ENCODE data around the gene MAGEF1.

The MAGEF1 gene

DNA sequence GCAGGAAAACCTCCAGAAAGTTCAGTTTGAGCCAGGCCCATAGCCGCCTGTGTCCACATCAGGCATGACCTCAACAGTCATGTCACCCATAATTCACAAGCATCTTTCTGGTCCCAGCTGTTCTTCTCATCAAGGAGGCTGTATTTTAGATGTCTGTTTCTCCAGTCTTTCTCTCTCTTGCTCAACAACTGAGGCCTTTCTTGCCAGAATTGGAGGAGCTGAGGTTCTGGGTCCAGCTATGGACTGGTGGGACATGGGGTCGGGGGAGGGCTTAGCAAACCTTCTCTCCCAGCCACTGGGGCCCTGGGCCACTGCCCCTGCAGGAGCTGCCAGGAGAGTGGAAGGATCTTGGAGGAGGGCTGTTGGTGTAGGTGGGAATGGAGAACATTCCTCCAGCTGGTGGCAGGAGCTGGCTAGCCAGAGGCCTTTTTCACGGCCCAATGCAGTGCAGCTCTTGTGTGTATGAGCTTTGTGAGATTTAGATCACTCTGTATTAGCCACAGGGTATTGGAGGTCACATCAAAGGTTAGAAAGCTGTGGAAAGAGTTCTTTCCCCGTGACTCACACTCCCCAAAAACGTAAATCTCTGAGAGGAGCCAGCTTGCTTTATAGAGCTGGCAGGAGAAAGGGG lies 23.5 kb downstream of the MAGEF1 start:
- DNase-seq: no peak

DNA sequence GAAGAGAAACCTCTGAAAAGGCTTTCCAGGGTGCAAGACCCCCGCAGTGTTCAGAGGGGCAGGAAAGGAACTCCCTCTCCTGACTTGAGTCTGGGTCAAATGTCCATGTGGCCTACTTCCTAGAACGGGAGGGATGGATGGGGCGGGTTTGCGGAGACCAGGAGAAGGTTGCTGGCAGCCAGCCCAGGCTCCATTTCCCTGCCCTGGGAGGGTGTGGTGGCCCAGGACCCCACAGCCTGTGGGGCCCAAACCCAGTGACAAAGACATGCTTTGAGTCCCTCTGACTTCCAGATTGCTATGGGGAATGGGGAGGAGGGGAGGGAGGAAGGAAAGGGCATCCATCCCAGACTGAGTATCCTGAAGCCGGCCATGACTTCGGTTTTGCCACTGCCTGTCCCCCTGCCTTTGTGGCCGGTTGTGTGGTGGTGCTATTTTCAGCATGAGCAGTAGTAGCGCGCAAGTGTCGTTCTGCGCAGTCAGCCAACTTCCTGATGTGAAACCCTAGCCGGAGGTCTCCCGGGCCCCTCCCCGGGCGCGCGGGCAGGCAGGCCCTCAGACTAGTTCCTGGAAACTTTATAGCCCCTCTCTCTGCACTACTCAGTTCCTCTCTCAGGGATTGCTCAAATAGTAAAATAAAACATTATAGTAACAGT lies 24.4 kb downstream of the MAGEF1 start:
- no peak for DNase-seq

DNA sequence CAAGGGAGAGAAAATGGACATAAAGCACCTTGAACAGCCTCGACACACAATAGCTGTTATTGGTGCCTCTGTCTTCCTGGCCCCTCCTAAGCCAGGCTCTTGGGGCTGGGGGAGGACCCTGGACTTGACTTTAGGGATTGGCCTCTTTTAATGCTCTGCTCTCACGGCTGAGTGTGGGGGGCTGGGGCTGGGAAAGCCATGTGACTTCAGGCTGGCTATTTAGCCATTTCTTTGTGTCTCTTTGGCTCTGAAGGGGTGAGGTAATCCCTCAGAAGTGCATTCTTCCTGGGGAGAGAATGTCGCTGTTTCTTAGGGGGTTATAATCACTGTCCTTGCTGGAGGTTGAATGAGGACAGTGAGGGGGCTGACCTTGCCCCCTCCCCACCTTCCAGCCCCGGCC lies 26.2 kb downstream of the MAGEF1 start:
- DNase-seq: no peak

DNA sequence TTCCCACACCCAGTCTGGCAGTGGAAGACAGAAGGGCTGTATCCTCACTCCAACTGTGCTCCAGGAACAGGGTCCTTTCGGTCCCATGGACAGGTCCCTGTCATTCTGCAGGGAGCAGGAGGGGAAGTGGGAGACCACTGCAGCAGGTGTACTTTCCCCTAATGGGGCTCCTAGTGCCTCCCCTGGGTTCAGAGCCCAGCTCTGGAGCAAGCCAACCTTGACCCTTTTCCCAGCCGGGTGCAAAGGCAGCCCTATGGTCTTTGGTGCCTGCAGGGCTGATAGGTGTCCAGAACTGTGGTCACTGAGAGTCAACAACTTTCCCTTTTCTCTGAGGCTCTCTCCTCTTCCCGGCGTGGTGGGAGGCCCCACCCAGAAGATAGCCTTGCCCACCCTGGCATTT lies 26.8 kb downstream of the MAGEF1 start:
- DNase-seq: no peak

DNA sequence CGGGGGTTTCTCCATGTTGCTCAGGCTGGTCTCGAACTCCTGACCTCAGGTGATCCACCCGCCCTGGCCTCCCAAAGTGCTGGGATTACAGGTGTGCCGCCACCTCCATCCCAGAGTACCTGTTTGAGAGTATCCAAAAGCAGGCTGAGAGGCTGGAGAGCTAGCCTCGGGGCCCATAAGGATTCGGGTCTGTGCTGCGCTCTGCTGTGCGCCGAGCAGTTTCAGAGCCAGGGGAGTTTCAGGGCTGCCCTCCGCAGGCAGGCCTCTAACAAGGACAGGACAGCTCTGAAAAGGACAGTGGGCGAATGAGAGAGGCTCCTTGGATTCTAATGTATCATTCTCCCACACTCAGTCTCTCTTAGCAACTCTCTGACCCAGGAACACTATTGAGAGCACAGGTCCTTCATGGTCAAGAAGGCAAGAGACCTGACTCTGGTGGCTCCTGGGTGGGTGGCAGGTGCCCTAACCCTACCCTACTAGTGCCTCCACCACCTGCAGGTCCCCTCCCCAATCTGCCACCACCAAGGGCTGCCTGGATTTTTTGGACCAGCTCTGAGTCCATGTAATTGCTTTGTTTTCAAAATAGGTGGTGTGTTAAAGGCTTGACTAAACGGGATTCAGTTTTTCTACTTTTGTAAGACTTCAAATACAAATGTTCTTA lies 27.8 kb downstream of the MAGEF1 start:
- no peak for DNase-seq

DNA sequence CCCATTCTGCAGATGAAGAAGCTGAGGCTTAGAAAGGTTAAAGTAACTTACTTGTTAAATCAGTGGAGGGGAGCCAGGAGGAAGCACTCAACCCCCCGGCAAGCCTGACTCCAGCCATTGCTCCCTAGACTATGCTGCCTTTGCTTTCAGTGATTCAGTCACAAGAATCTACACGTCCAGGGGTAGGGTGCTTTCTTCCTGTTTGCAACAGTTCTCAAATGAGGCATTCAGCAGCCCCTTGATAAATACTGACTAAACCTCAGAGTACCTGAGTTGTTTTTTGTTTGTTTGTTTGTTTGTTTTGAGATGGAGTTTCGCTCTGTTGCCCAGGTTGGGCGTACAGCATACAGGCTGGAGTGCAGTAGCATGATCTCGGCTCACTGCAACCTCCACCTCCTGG lies 28.6 kb downstream of the MAGEF1 start:
- DNase-seq: no peak

DNA sequence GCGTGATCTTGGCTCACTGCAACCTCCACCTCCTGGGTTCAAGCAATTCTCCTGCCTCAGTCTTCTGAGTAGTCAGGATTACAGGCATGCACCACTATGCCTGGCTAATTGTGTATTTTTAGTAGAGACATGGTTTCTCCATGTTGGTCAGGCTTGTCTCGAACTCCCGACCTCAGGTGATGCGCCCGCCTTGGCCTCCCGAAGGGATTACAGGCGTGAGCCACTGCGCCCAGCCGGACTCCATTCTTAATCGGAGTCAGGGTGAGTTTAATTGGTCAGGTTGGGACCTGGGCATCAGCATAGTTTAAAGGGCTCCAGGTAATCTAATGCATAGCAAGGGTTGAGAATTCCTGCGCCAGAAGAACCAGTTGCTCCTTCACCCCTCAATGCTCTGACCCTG lies 29.2 kb downstream of the MAGEF1 start:
- no peak for DNase-seq

DNA sequence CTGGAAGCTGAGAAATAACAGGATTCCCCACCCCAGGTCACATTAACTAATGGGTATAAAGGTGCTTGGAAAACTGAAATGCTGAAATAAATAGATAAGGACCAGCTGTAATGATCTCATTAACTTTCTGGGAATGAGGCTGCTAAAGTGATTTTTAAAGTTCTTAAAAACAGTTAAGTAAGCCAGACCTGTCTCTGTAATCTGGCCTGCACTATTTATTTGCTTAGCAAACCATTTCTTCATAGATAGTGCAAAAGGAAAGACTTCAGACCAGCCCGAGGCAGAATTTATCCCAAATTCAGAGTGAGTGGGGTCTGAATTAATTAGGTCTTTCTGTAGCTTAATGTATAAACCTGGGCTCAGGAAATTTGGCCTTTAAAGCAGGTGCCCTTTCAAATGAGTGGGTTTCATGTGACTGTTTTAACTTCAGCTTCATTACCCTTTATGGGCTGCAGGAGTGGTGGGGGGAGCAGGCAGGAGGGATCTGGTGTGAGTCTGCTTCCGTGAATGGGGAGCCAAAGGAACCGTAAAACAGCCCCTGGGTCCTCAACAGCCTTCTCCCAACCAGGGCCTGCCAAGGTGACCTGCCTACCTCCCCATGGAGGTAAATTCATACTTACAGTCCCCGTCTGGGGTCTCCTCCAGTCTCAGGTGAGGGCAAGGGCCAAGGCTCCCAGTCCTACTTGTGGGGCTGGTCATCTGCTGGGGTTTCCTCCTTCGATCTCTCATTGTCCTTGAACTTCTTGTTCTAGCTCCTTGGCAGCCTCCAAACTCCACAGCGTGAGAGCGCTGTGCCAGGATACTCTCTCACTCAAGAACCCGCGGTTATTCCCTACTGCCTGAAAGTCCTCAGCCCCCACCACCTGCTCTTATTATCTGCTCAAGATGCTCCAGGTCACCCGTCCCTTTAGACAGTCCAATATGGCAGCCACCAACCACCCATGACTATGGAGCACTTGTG lies 31.2 kb downstream of the MAGEF1 start:
- DNase-seq: no peak

DNA sequence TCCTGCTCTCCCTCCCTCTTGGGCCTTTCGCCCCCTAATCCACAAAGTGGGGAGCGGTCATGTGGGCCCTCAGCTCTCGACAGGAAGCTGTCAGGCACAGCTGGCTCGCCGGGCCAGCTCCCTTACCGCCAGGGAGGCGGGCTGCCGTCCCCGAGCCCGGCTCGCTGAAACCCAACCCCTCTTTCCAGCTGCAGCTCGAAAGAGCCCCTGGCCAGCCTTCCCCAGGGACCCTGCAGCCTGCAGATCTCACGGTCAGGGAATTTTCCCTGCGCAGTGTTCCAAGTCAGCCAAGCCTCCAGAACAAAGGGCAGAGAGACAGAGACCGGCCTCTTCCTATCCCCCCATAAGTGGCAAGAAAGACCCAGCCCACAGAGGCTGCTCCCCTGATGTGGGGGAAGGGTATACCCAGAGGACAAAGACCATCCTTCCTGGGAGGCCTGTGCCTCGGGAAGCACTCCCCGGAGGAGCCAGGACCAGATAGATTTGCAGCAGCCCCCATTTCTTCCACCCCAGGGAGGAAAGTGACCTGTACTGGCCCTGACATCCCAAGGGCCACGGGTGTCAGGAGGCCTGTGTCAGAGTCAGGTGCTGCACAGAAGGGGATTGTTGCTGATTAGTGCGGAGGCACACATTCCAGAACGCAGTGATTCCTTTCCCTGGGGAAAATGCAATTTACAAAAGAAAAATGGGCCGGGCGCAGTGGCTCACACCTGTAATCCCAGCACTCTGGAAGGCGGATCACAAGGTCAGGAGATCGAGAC lies 32.6 kb downstream of the MAGEF1 start:
- no peak for DNase-seq

DNA sequence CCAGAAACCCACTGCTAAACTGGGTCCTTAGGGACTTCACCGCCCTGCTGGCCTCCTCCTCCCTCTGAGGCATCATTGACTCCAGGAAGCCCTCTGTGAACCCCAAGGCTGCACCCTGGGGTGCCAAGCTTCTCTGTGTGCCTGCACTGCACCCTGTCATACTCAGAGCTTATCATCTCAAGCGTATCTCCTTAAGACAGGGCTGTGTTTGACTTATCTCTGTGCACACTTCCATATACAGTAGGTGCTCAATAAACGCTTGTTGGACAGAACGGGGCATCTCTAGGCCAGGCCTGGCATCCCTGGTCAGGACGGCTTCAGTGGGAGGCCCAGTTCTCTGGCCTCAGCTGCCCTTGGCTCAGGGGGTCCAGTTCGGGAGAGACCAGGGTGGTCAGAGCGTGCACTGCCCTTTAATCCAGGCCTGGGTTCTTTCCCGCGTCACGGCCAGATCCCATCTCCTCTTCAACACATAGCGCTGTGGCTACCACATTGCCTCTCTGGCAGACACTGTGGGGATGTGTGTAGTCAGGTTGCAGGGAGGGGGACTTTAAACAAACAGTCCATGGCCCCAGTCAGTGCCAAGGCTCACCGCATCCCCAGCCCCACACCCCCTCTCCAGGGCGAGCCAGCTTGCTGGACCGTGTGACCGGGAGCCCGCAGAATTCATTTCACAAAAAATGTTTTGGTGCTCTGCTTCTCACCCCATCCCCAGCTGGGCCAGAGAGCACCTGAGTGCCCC lies 33.4 kb downstream of the MAGEF1 start:
- DNase-seq: no peak

DNA sequence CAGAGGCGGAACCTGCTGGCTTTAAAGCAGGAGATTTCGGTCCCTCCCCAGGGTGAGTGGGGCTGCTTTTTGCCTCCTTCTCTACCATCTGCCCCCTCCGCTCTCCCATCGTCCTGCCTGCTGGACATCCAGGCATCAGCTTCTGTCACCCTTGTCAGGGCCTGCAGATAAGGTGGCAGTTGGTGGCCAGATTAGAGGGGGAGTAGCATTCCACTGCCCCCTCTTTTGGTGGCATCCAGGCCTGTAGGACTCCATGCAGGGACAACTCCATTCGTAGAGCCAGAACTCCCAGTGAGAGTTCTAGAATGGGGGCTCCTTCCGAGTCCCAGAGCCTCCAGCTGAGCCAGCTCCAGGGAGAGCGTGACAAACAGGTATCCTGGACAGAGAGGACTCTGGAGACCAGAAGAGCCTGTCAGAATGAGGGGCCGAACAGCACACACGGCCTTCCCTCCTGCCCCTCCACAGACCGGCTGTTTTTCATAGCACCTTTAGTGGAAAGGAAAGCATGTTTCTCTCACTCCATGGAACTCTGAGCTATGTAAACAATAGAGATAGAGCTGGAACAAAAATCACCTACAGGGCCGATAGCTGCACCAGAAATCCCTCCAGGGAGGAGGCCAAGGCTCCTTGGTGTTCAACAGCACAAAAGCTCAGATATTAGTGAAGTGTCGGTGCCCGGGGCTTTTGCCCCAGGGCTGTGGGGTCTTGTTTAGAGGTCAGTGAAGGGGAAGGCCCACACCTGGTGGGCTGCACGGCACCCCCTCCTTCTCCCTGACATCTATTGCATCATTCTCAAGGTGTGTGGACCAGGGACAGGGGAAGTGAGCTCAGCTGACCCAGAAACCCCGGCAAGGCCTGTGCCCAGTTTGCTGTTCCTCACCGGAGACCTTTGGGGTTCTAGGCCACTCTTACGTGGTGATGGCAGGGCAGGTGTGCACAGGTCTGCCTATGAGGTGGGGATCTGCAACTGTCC lies 34.2 kb downstream of the MAGEF1 start:
- DNase-seq: no peak

DNA sequence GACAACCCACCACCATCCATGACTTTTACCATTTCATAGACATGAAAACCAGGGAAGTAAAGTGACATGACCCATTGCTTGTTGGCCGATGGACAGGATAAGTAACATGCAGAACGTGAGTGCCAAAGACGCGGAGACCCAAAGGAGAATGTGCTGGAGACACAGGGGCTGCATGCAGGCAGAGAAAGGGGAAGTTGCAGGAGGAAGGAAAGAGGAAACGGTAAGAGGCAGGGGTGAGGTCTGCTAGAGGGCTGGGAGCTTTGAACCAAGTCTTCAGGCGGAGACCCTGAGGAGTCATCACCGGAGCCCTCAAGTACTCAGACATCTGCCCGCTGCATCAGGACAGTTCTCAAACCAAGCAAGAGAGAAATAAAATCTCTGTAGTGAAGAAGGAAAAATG lies 34.9 kb downstream of the MAGEF1 start:
- DNase-seq: no peak

DNA sequence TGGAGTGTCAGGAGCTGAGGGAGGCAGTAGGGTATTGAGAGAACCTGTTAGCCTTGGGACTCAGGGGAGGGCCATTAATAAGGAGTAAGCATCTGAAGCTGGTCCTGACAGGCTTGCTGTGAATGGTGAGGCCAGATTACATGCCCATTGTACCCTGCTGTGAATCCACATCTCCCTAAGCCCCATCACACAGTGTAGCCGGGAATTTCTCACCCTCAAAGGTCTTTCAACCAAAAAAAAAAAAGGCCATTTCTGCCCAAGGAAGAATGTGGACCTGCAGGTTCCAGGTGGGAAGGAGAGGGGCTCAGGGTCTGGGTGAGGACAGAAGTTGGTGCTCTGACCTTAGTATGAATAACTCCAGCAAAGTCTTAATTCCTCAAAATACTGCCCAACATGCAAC lies 37.2 kb downstream of the MAGEF1 start:
- no peak for DNase-seq

DNA sequence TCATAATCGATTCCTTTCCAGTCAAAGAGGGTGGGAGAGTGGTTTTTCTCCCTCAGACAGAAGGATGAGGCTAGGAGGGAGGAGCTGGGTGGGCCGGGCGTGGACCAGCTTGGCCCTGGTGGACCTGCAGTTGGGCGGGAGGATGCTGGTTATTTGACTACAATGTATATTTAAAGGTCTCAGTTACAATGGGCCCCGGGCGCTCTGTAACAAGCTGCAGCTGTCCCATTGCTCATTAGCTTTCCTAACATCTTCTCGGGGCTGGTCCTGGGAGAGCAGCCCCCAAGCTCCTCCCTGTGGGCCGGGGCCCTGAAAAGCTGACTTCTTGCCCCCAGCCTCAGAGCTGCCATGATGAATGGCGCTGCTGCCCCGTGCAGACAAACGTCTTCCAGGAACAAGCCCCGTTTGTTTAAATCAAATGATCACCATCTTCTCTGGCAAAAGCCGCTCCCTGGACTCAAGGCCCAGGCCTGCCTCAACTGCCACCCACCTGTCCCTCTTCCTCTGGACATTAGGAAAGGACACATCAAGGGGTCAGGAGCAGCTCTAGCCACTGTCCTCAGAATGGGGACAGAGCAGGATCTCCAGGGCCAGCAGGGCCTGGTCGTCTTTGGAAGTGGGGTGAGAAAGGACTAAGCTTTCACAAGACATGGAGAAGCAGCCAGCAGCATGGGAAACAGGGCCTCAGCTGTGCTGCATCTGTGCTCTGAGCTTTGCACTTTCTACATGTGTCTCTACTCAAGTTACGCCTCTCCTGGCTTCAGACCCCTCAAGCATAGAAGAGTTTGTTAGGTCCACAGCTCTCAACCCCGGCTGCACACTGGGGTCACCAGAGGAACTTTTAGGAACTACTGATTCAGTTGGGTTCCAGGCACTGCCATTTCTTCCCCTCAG lies 38.6 kb downstream of the MAGEF1 start:
- no peak for DNase-seq

DNA sequence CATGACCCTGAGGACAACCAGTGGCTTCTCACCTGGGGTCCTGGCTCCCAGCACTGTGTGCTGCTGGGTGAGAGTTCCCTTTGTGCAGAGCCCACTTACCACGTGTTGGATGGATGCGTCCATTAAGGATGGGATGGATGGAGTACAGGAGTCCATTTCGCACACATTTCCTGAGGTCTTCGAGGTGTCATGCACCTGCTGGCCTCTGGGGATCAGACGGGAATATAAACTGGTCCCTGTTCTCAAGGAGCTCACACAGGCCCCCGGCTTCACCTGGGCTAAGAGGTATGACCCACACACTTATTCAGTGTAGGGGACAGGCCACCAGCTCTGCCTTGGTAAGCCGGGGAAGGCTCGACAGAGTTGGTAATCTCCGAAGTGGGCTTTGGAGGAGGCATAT lies 39.5 kb downstream of the MAGEF1 start:
- no peak for DNase-seq

DNA sequence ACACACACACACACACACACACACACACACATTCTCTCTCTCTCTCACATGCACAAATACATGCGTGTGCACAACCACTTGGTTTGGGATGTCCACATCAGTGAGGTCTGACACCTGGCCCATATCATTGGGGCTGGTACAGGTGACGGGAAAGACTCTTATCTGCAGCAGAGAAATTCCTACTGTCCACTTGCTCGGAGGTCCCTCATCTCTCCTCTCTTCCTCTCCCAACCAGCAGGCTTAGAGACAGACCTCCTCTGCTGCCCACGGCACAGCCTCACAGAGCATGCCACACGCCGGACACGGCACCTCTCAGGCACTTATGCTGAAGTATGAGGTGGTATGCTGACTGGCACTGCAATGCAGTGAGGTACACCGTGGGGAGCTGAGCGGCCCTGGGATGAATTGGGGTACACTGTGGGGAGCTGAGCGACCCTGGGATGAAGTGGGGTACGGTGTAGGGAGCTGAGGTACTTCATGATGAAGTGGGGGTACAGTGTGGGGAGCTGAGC lies 41.7 kb downstream of the MAGEF1 start:
- no peak for DNase-seq

DNA sequence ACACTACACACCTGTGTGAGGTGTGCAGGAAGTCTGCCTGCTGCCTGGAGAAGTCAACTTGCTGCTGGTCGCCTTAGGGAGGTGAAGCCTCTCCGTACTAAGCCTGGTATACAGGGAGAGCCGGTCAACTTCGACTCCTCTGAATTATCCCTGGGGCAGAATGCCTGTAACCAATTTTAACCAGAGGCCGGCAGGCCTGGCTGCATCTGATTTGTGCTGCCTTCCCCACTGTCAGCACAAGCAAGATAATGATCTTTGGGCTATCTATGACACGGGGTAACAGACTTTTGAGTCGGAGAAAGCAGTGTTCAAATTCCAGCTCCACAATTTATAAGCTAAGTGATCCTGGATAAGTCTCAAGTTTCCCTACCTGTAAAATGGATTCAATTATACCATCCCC lies 42.3 kb downstream of the MAGEF1 start:
- no peak for DNase-seq

DNA sequence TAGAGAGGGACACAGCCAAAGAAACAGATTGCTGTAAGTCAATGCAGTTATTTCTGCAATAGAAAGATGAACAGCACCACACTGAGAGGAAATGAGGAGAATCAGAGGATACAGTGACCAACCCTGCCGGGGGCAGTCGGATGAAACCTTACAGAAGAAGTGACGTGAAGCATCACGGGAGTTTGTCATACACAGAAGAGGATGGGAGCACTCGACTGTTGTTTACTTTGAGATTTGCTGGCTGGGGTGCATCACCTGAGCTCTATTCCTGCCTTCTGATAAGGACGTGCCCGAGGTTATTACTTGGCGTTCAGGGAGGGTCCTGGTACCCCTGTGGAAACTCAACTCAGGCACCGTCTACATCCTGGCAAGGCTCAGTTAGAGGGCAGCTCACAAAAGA lies 45.4 kb downstream of the MAGEF1 start:
- DNase-seq: no peak

DNA sequence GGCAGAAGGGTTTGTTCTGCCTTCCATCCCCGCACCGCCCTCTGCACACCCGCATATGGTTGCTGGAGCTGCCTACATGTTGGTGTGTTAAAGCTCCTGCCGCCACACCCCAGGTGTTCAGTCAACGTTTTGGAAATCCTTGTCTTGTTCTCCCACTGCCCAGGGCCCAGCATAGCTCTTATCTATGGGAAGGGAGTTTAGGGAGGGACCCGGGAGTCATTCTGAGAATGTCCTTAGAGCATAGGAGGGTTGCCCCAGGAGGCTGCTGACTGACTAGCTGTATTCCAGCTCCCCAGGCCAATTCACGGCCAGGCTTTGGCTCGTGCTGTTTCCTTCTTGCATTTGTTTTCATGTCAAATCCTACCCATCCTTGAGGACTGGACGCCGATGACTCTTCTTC lies 46.8 kb downstream of the MAGEF1 start:
- no peak for DNase-seq

Measured in central memory CD4-positive, alpha-beta T cell (primary cell).